ENCODE results near the gene PPP1R9B. TPM values are rescaled to one million over a fixed set of nuclear protein-coding genes. Genes with fewer than 3 reads are reported as not detected.

The PPP1R9B gene
- total RNA-seq, 2 donors from 2014 or later: 36.2 to 79.7 TPM

- no peak overlapping the region for H3K4me3 ChIP-seq
- no peaks in the 10 kb centered on the region for H3K4me1 ChIP-seq (replicated peaks)
- intact Hi-C loops (cut with DNase I): no loop called here
- no peaks in the 10 kb centered on the region for H3K27me3 ChIP-seq (replicated peaks; ENCODE audit: insufficient read depth)
- H3K36me3 ChIP-seq: peaks cover 15 to 28% of the 10 kb centered on the region in 2 donors
- no peaks in the 10 kb centered on the region for H3K9me3 ChIP-seq
- WGBS: 86% methylated on average over 15 of the region's 15 CpGs
- no peak overlapping the region for H3K27ac ChIP-seq
- no peak for DNase-seq (ENCODE audit: low spot score)
- no peak for TF ChIP-seq POLR2A (IDR thresholded peaks at IDR 0.05)
- no peak for TF ChIP-seq CTCF (IDR thresholded peaks at IDR 0.05)
- TF ChIP-seq POLR2AphosphoS5 (IDR thresholded peaks at IDR 0.05): no peak
These were observed 11.2 kb downstream of the PPP1R9B start for GRCh38 chr17:50139185-50139783.

GRCh38 chr17:50137042-50137441 lies 13.4 kb downstream of the PPP1R9B start:
- DNase-seq (ENCODE audit: low spot score): no peak
- TF ChIP-seq CTCF (IDR thresholded peaks at IDR 0.05) (no peak), POLR2AphosphoS5 (IDR thresholded peaks at IDR 0.05) (no peak)
- Histone ChIP-seq H3K9me3 (no peaks in the 10 kb centered on the region), H3K27me3 (replicated peaks; ENCODE audit: insufficient read depth) (no peaks in the 10 kb centered on the region), H3K4me3 (no peak overlapping the region), H3K36me3 (peaks cover 7 to 28% of the 10 kb centered on the region in 2 donors), H3K4me1 (replicated peaks) (no peaks in the 10 kb centered on the region), H3K27ac (no peak overlapping the region)
- WGBS: 91% methylated on average over 4 of the region's 4 CpGs
- intact Hi-C loops (cut with DNase I): no loop called here

GRCh38 chr17:50136096-50136687 lies 14.3 kb downstream of the PPP1R9B start:
- no peaks in the 10 kb centered on the region for H3K27me3 ChIP-seq (replicated peaks; ENCODE audit: insufficient read depth)
- no peak for DNase-seq (ENCODE audit: low spot score)
- H3K4me3 ChIP-seq: no peak overlapping the region
- peaks cover 7 to 28% of the 10 kb centered on the region in 2 donors for H3K36me3 ChIP-seq
- H3K4me1 ChIP-seq (replicated peaks): no peaks in the 10 kb centered on the region
- intact Hi-C loops (cut with DNase I): no loop called here
- no peaks in the 10 kb centered on the region for H3K9me3 ChIP-seq
- 91% methylated on average over 11 of the region's 11 CpGs for WGBS
- H3K27ac ChIP-seq: no peak overlapping the region
- TF ChIP-seq CTCF (IDR thresholded peaks at IDR 0.05) (no peak), POLR2A (IDR thresholded peaks at IDR 0.05) (no peak), POLR2AphosphoS5 (IDR thresholded peaks at IDR 0.05) (no peak)

- TF ChIP-seq POLR2A (IDR thresholded peaks at IDR 0.05) (no peak), POLR2AphosphoS5 (IDR thresholded peaks at IDR 0.05) (no peak), CTCF (IDR thresholded peaks at IDR 0.05) (no peak)
- H3K36me3 ChIP-seq: peaks cover 7 to 28% of the 10 kb centered on the region in 2 donors
- H3K27ac ChIP-seq: no peak overlapping the region
- WGBS: 78% methylated on average over 16 of the region's 16 CpGs
- no peaks in the 10 kb centered on the region for H3K9me3 ChIP-seq
- no peaks in the 10 kb centered on the region for H3K4me1 ChIP-seq (replicated peaks)
- H3K27me3 ChIP-seq (replicated peaks; ENCODE audit: insufficient read depth): no peaks in the 10 kb centered on the region
- H3K4me3 ChIP-seq: no peak overlapping the region
- intact Hi-C loops (cut with DNase I): no loop called here
- DNase-seq (ENCODE audit: low spot score): no peak
These were observed 15.0 kb downstream of the PPP1R9B start for GRCh38 chr17:50135316-50136095.

Data from prostate gland (tissue), 2 donors.